Right lobe of liver (tissue), 6 donors: ENCODE measurements around the gene PFDN2. TPM values are rescaled to one million over a fixed set of nuclear protein-coding genes. Genes with fewer than 3 reads are reported as not detected.

Experiments
- ATAC-seq, 4 donors: fragments of 200-7000 bp; cut with Tn5 transposase; one replicate each; pipeline ENCODE4 v1.9.1; 2020; ENCODE audit warnings: mild to moderate bottlenecking in 4 of 4, moderate library complexity in 4 of 4
- DNase-seq, 3 donors: peaks; one replicate each; pipeline ENCODE4 v3.0.0-alpha.2; 2020
- H3K27ac ChIP-seq, 3 donors: fragments of 200-600 bp; one replicate each; pipeline ENCODE4 v1.8.0; 2022
- H3K27me3 ChIP-seq, 2 donors: fragments of 200-600 bp; one replicate each; pipeline ENCODE4 v1.8.0; 2022
- H3K36me3 ChIP-seq, 4 donors: fragments of 200-600 bp; sonication (generic) in 1 of 4; one replicate each; pipeline versions ENCODE4 v1.5.1 to v1.8.0; 2017 to 2022; ENCODE audit warnings: control low read depth in 1 of 4
- H3K4me1 ChIP-seq, 4 donors: fragments of 200-600 bp; sonication (generic) in 1 of 4; one replicate each; pipeline versions ENCODE4 v1.5.1 to v1.8.0; 2017 to 2022; ENCODE audit warnings: control low read depth in 1 of 4
- H3K4me3 ChIP-seq, 3 donors: fragments of 200-600 bp; one replicate each; pipeline ENCODE4 v1.8.0; 2022
- H3K9me3 ChIP-seq, 4 donors: fragments of 200-600 bp; sonication (generic) in 1 of 4; one replicate each; pipeline versions ENCODE4 v1.5.1 to v1.8.0; 2017 to 2022; ENCODE audit warnings: control low read depth in 1 of 4
- POLR2A ChIP-seq: fragments of 450-650 bp; IDR thresholded peaks from one replicate; pipeline ENCODE4 v1.6.1; 2017; ENCODE audit warnings: antibody characterized with exemption, mild to moderate bottlenecking
- WGBS: methylation state at CpG from one replicate; pipeline ENCODE4 v1.1.6; 2018; ENCODE audit warnings: low coverage, low lambda C conversion rate; ENCODE audit not compliant: insufficient coverage; ENCODE audit errors: missing lambda C conversion rate; 5-methylcytosine and 5-hydroxymethylcytosine counted together
- intact Hi-C, 2 donors: fragments of 100-400 bp; cut with DNase I; formaldehyde crosslinking; loops; one replicate each; pipeline versions ENCODE4 v1.11.2 to v1.14.1; 2022
- total RNA-seq, 6 experiments: library from RNA; depleted of rRNA in 2 of 6; stranded (reverse); fragments of >200 nt in 2 of 6; fragmentation: NEBNext Ultra II Directional in 3 of 6; extraction: Animal tissue kit (Norgen Biotek cat#: 25700) in 3 of 6; gene quantifications; one replicate each; pipeline versions ENCODE4 v1.1.0 to v1.2.4, GENCODE V29; 2016 to 2023
- TF ChIP-seq, protein P1 (sequence below), 4 donors: fragments of 200-600 bp in 3 of 4; fragments of 450-650 bp in 1 of 4; IDR thresholded peaks; one replicate each; pipeline versions ENCODE4 v1.5.1 to v1.8.0; 2016 to 2022; ENCODE audit warnings: antibody characterized with exemption in 4 of 4, mild to moderate bottlenecking in 2 of 4
- donor health status: DM: no; HTN: yes; CAD: no.
- donor health status: DM: no; HTN: no; CAD: no.
- donor health status: DM: no; HTN: no; CAD: no.
- donor health status: DM: no; HTN: yes; CAD: no.
- donor health status: DM: no; HTN: yes; CAD: no.

Gene PFDN2
- total RNA-seq, 6 experiments from 2014 or later, result 16.6 to 37.5 (median 25.8) TPM

DNA sequence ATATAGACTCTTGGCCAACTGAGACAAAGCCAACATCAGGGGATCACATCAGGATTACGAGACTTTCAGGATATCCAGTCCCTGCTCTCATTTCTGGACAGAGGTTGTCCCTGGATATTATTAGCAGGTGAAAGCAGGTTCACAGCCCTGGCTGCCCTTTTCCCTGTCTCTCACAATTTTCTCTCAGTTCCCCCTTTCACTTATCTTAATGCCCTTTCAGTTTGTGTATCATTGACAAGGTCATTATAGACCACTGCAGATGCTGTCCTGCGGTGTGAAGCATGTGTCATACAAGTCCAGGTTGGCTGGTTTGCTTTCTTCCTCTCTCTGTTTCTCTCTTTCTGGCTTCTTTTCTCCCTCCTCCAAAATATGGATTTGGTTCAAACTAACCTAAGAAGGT lies 21.8 kb downstream of the PFDN2 start:
- peaks cover 0 to 11% (median 2%) of the 10 kb centered on the region in 4 donors for H3K4me1 ChIP-seq
- H3K4me3 ChIP-seq, result no peak overlapping the region
- DNase-seq (no peak), ATAC-seq (no peak)
- WGBS, result 85% methylated on average over 1 of the region's 2 CpGs
- intact Hi-C loops, result loop anchor here in 1 of 2 donors (5.0 kb wide), 1 partner anchor 104 kb away; no protein-coding TSS in a partner anchor
- no peaks in the 10 kb centered on the region for H3K27me3 ChIP-seq
- H3K27ac ChIP-seq, result no peak overlapping the region
- H3K9me3 ChIP-seq, result no peaks in the 10 kb centered on the region
- no peak for TF ChIP-seq POLR2A
- TF ChIP-seq, protein P1, sequence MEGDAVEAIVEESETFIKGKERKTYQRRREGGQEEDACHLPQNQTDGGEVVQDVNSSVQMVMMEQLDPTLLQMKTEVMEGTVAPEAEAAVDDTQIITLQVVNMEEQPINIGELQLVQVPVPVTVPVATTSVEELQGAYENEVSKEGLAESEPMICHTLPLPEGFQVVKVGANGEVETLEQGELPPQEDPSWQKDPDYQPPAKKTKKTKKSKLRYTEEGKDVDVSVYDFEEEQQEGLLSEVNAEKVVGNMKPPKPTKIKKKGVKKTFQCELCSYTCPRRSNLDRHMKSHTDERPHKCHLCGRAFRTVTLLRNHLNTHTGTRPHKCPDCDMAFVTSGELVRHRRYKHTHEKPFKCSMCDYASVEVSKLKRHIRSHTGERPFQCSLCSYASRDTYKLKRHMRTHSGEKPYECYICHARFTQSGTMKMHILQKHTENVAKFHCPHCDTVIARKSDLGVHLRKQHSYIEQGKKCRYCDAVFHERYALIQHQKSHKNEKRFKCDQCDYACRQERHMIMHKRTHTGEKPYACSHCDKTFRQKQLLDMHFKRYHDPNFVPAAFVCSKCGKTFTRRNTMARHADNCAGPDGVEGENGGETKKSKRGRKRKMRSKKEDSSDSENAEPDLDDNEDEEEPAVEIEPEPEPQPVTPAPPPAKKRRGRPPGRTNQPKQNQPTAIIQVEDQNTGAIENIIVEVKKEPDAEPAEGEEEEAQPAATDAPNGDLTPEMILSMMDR (IDR thresholded peaks at IDR 0.05), result no peak
- H3K36me3 ChIP-seq, result peaks cover 0 to 12% (median 5%) of the 10 kb centered on the region in 4 donors

DNA sequence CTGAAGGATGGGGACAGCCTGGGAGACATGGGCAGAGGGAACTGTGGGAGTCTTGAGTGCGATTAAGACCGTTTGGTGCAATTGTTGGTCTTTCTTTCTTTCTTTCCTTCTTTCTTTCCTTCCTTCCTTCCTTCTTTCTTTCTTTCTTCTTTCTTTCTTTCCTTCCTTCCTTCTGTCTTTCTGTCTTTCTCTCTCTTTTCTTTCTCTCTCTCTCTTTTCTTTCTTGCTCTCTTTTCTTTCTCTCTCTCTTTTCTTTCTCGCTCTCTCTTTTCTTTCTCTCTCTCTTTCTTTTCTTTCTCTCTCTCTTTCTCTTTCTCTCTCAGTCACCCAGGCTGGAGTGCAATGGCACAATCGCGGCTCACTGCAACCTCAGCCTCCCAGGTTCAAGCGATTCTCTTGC lies 22.6 kb downstream of the PFDN2 start:
- Histone ChIP-seq H3K27ac (no peak overlapping the region), H3K4me1 (peaks cover 0 to 11% (median 2%) of the 10 kb centered on the region in 4 donors), H3K4me3 (no peak overlapping the region), H3K27me3 (no peaks in the 10 kb centered on the region), H3K9me3 (no peaks in the 10 kb centered on the region), H3K36me3 (peaks cover 0 to 5% (median 2%) of the 10 kb centered on the region in 4 donors)
- intact Hi-C loops, result loop anchor here in 1 of 2 donors (5.0 kb wide), 1 partner anchor 103 kb away; no protein-coding TSS in a partner anchor
- no peak for TF ChIP-seq POLR2A
- TF ChIP-seq, protein P1 (IDR thresholded peaks at IDR 0.05), result no peak
- DNase-seq (no peak), ATAC-seq (no peak)
- WGBS, result 79% methylated on average over 6 of the region's 6 CpGs

GRCh38 chr1:161094481-161094880 lies 23.4 kb downstream of the PFDN2 start:
- no peak for TF ChIP-seq POLR2A
- TF ChIP-seq, protein P1 (IDR thresholded peaks at IDR 0.05), result no peak
- Histone ChIP-seq H3K36me3 (no peaks in the 10 kb centered on the region), H3K27ac (no peak overlapping the region), H3K4me1 (peaks cover 0 to 11% (median 2%) of the 10 kb centered on the region in 4 donors), H3K27me3 (no peaks in the 10 kb centered on the region), H3K9me3 (no peaks in the 10 kb centered on the region), H3K4me3 (no peak overlapping the region)
- intact Hi-C loops, result no loop called here
- 96% methylated on average over 12 of the region's 14 CpGs for WGBS
- DNase-seq (no peak), ATAC-seq (no peak)

DNA sequence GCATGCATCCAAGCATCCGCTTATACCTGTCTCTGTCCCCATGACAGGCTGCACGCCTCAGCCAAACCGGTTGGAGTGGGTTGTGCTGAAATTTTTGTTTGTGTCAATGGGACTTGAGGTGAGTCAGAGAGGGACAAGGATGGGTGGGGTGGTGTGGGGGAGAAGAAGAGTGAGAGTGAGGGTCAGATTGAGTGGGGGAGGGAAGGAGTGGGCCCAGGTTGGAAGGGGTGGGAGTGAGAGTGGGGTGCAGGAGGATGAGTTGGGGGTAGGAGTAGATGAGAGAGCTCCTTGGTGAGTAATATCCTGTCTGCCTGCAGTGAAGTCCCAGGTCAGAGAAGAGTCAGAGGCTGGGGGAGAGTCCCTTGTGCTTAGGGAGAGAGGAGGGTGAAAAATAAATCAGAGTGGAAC lies 25.2 kb downstream of the PFDN2 start:
- H3K27me3 ChIP-seq, result no peaks in the 10 kb centered on the region
- H3K36me3 ChIP-seq, result no peaks in the 10 kb centered on the region
- WGBS, result 75% methylated on average over 2 of the region's 3 CpGs
- H3K27ac ChIP-seq, result no peak overlapping the region
- TF ChIP-seq, protein P1 (IDR thresholded peaks at IDR 0.05), result no peak
- no peak for TF ChIP-seq POLR2A
- H3K4me3 ChIP-seq, result no peak overlapping the region
- intact Hi-C loops, result no loop called here
- no peak for ATAC-seq
- H3K9me3 ChIP-seq, result no peaks in the 10 kb centered on the region
- no peak for DNase-seq
- H3K4me1 ChIP-seq, result peaks cover 0 to 4% (median under 1%) of the 10 kb centered on the region in 4 donors
